ENCODE data around the gene TRH. TPM values are rescaled to one million over a fixed set of nuclear protein-coding genes. Genes with fewer than 3 reads are reported as not detected.

The TRH gene
- total and polyA plus RNA-seq, 2 of the 4 experiments (the other 2 are of a cell fraction): not detected

GRCh38 chr3:129965937-129966336, 8.6 kb upstream of the TRH start:
- 33% methylated on average over 1 of the region's 2 CpGs; no CpG with 5 or more reads in 1 of the 2 experiments for WGBS, 2 experiments (ENCODE audit: extremely low coverage in 2 of 2, insufficient read length in 1 of 2)
- BruUV-seq (replicated peaks): no TSS peak
- peaks cover 65% of the 10 kb centered on the region for H3K27me3 ChIP-seq (ENCODE audit: control insufficient read depth, insufficient read depth, low read length)
- H3K9ac ChIP-seq (ENCODE audit: low read depth, low read length): no peak overlapping the region
- H3K56ac ChIP-seq (ENCODE audit: extremely low read depth, insufficient read depth, low read length): no peak overlapping the region
- H4K20me1 ChIP-seq (ENCODE audit: insufficient read depth, low read length): no peaks in the 10 kb centered on the region
- no peak overlapping the region for H2BK20ac ChIP-seq (ENCODE audit: low read depth, low read length)
- no peak overlapping the region for H3K4me2 ChIP-seq (ENCODE audit: low read depth, low read length)
- no peak overlapping the region for H3K27ac ChIP-seq (ENCODE audit: insufficient read depth, low read length)
- dilution Hi-C loops (cut with HindIII; ENCODE audit: low sequenced_read_pairs, unreplicated experiment) (no loop called here), in situ Hi-C loops (cut with MboI; ENCODE audit: low sequenced_read_pairs) (no loop called here), intact Hi-C loops (cut with micrococcal nuclease) (no loop called here)
- H2BK15ac ChIP-seq (ENCODE audit: low read depth, low read length): no peak overlapping the region
- no peaks in the 10 kb centered on the region for H3K79me1 ChIP-seq (ENCODE audit: low read depth in 1 of 2, low read length in 2 of 2)
- H3K4me1 ChIP-seq (ENCODE audit: control insufficient read depth, insufficient read depth, low read length): no peaks in the 10 kb centered on the region
- no peaks in the 10 kb centered on the region for H3K36me3 ChIP-seq (ENCODE audit: control insufficient read depth, insufficient read depth, low read length)
- no peaks in the 10 kb centered on the region for H3K9me3 ChIP-seq (ENCODE audit: control insufficient read depth, insufficient read depth, low read length)
- no peak overlapping the region for H3K14ac ChIP-seq (replicated peaks; ENCODE audit: low read depth, low read length)
- CTCF ChIA-PET: no interaction called here
- no peak overlapping the region for H3K4me3 ChIP-seq (ENCODE audit: insufficient read depth, low read depth, low read length)
- H2AK5ac ChIP-seq (ENCODE audit: low read depth, low read length): no peak overlapping the region
- no peak overlapping the region for H2AFZ ChIP-seq (replicated peaks; ENCODE audit: low read length, poor library complexity)
- POLR2A ChIA-PET (ENCODE audit: unreplicated experiment): no interaction called here
- H3K4ac ChIP-seq (ENCODE audit: low read depth, low read length): no peak overlapping the region
- DNase-seq: no peak
- no peak overlapping the region for H4K8ac ChIP-seq (ENCODE audit: low read depth in 2 of 2, low read length in 2 of 2)
- H2BK120ac ChIP-seq (ENCODE audit: low read depth, low read length): no peak overlapping the region
- ATAC-seq (ENCODE audit: low read depth): no peak
- H2BK5ac ChIP-seq (ENCODE audit: low read depth, low read length, poor library complexity, severe bottlenecking): no peak overlapping the region
- H3K9me1 ChIP-seq (ENCODE audit: insufficient read depth, low read length): peaks cover 2% of the 10 kb centered on the region; the same call in 1 of the 2 replicates
- no peak overlapping the region for H3K18ac ChIP-seq (ENCODE audit: low read depth, low read length)
- no peak overlapping the region for H3K23ac ChIP-seq (ENCODE audit: low read depth, low read length)
- no peak overlapping the region for H4K5ac ChIP-seq (ENCODE audit: low read depth, low read length)
- no peak overlapping the region for H2AK9ac ChIP-seq (replicated peaks; ENCODE audit: low read depth, low read length, poor library complexity)
- TF ChIP-seq MXI1 (IDR thresholded peaks at IDR 0.05; ENCODE audit: borderline replicate concordance, low read depth, low read length) (no peak), MAFK (IDR thresholded peaks at IDR 0.05; ENCODE audit: low read depth, low read length) (no peak)
- H4K91ac ChIP-seq (ENCODE audit: insufficient read depth, low read depth, low read length): no peak overlapping the region
